ENCODE measurements around the gene SUDS3. TPM values are rescaled to one million over a fixed set of nuclear protein-coding genes. Genes with fewer than 3 reads are reported as not detected.

SUDS3 gene
- polyA plus RNA-seq, 1 donor (not counting 4 experiments of a cell fraction or from before 2014, with no cell fraction given), result 32.4 TPM

DNA sequence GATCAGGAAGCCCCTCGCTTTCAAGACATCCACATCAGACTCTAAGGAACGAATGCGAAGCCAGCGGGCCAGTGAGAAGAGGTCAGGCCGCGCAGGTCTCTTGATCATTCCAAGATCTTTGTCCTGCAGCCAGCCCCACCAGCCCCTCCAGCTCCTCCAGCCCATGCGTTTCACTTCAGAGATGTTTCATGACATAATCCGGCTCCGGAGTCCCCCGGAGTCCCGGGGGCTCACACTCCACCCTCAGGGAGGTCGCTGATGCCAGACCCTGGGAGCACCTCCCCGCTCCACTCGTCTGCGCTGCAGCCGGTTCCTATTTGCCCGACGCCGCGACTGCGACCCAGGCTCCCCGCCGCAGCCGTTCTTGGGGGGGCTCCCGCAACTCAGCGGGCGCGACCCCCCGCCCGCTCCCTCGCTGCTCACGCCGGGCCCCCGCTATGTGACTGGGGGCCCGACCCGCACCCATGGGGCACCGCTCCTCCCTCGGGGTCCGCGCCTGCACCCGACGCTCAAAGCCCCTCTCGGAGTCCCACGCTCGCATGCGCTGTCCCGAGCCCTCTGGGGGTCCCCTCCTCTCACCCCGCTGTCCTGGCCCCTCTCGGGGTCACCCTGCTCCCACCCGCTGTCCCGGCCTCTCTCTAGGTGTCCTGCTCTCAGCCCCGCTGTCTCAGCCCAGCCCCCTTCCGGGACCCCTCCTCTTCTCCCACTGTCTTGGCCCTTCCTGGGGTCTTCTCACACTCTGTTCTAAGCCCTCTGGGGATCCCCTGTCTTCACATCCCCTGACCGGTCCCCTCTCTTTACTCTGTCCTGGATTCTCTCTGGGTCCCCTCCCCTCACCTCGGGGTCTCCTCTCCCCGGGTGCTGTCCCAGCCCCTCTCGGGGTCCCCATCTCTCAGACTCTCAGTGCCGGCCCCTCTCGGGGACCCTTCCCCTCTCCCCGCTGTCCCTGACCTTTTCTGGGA is 4.8 kb upstream of the SUDS3 start:
- Histone ChIP-seq H3K4me2 (ENCODE audit: control insufficient read depth, extremely low read depth, insufficient read depth, low read depth, low read length) (peak overlapping the region; percentile 80), H4K20me1 (ENCODE audit: control insufficient read depth, extremely low read depth, insufficient read depth, low read length) (no peaks in the 10 kb centered on the region), H3K4me1 (ENCODE audit: control insufficient read depth, extremely low read depth, insufficient read depth, low read length) (peaks cover 27% of the 10 kb centered on the region), H3K9me1 (ENCODE audit: control insufficient read depth, extremely low read depth, insufficient read depth, low read length) (no peaks in the 10 kb centered on the region), H3K9ac (ENCODE audit: control insufficient read depth, extremely low read depth, insufficient read depth, low read length) (peak overlapping the region; percentile 85), H3K79me2 (ENCODE audit: control insufficient read depth, insufficient read depth, low read length) (peaks cover 62% of the 10 kb centered on the region), H3K36me3 (ENCODE audit: control insufficient read depth in 2 of 2, extremely low read depth in 1 of 2, insufficient read depth in 2 of 2, low read length in 2 of 2) (no peaks in the 10 kb centered on the region), H2AFZ (ENCODE audit: control insufficient read depth, low read length) (no peak overlapping the region), H3K4me3 (ENCODE audit: control insufficient read depth in 2 of 3, extremely low read depth in 1 of 3, insufficient read depth in 2 of 3, low read depth in 1 of 3, low read length in 3 of 3) (peak overlapping the region; percentile 87 to 97 (median 91)), H3K27me3 (ENCODE audit: control insufficient read depth, extremely low read depth, insufficient read depth, low read length) (no peaks in the 10 kb centered on the region), H3K27ac (ENCODE audit: control insufficient read depth, insufficient read depth, low read length) (peak overlapping the region; percentile 66), H3K9me3 (ENCODE audit: control insufficient read depth, low read depth, low read length) (no peaks in the 10 kb centered on the region)
- FAIRE-seq, result no peak
- DNase-seq (ENCODE audit: low read depth, low spot score), result no peak
- dilution Hi-C loops (cut with MboI; ENCODE audit: extremely low pct_ligation_motif_present, low sequenced_read_pairs), result no loop called here
- TF ChIP-seq, protein P1, sequence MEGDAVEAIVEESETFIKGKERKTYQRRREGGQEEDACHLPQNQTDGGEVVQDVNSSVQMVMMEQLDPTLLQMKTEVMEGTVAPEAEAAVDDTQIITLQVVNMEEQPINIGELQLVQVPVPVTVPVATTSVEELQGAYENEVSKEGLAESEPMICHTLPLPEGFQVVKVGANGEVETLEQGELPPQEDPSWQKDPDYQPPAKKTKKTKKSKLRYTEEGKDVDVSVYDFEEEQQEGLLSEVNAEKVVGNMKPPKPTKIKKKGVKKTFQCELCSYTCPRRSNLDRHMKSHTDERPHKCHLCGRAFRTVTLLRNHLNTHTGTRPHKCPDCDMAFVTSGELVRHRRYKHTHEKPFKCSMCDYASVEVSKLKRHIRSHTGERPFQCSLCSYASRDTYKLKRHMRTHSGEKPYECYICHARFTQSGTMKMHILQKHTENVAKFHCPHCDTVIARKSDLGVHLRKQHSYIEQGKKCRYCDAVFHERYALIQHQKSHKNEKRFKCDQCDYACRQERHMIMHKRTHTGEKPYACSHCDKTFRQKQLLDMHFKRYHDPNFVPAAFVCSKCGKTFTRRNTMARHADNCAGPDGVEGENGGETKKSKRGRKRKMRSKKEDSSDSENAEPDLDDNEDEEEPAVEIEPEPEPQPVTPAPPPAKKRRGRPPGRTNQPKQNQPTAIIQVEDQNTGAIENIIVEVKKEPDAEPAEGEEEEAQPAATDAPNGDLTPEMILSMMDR (optimal IDR thresholded peaks at IDR 0.05 in 1 of 3, IDR thresholded peaks at IDR 0.05 in 1 of 3, conservative IDR thresholded peaks at IDR 0.05 in 1 of 3; ENCODE audit: extremely low read depth in 1 of 3, insufficient read depth in 2 of 3, low read length in 3 of 3), result no peak
- TF ChIP-seq EZH2 (IDR thresholded peaks at IDR 0.05; ENCODE audit: low read length), result no peak

DNA sequence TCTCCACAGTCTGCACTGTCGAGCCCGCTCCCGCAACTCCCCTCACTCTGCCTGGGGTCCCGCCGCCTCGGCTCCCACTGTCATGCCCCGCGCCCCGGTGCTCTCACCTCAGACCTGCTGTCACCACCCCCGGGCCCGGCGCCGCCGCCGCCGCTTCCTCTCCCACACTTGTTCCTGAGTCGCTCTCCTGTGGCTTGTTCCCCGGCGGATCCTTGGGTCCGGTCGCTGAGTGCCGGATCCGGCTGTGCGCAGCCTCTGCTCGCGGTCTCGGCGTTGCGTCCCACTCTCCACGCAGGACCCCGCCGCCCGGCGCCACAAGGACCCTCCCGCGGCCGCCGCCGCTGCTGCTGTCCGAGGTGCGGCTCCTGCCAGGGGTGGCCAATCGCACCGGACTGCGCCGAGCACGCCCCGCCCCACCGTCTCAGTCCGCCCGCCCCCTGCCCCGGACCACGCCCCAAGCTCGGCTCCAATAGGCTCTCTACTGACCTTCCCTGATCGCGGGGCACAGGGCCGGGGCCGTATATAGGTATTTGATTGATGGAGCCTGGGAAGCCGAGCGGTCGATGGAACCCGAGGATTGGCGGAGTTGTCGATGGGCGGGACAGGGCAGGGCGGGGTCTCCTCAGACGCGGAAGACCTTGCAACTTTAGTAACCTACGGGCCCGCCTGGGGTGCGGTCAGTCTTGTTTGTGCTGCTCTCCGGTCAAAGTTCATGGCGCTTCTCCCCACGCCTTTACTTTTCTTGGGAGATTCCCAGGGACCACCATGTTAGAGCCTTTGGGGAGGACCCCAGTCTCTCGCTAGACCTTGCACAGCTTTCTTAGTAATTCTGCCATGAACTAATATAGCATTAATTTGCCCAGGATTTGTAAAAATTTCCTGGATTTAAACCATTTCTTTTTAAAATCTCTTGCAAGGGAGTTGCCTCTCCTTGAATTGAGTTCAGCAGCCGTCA is 3.5 kb upstream of the SUDS3 start, which contains the start of gene TAOK3:
Gene TAOK3, minus strand, starts transcription at position 367 of the 955 bp plus-strand sequence. CDS start 117,340 bp downstream, outside the sequence.
- Histone ChIP-seq H3K27ac (ENCODE audit: control insufficient read depth, insufficient read depth, low read length) (peak within 1 kb of the TSS; percentile 81), H3K9me3 (ENCODE audit: control insufficient read depth, low read depth, low read length) (no peaks in the 10 kb centered on the region), H3K4me3 (ENCODE audit: control insufficient read depth in 2 of 3, extremely low read depth in 1 of 3, insufficient read depth in 2 of 3, low read depth in 1 of 3, low read length in 3 of 3) (peak within 1 kb of the TSS; percentile 89 to 97 (median 91)), H3K36me3 (ENCODE audit: control insufficient read depth in 2 of 2, extremely low read depth in 1 of 2, insufficient read depth in 2 of 2, low read length in 2 of 2) (no peaks in the 10 kb centered on the region), H3K27me3 (ENCODE audit: control insufficient read depth, extremely low read depth, insufficient read depth, low read length) (no peaks in the 10 kb centered on the region), H3K4me2 (ENCODE audit: control insufficient read depth, extremely low read depth, insufficient read depth, low read depth, low read length) (peak within 1 kb of the TSS; percentile 80), H3K9ac (ENCODE audit: control insufficient read depth, extremely low read depth, insufficient read depth, low read length) (peak within 1 kb of the TSS; percentile 85), H2AFZ (ENCODE audit: control insufficient read depth, low read length) (peak within 1 kb of the TSS; percentile 83), H4K20me1 (ENCODE audit: control insufficient read depth, extremely low read depth, insufficient read depth, low read length) (peaks cover 3% of the 10 kb centered on the region), H3K9me1 (ENCODE audit: control insufficient read depth, extremely low read depth, insufficient read depth, low read length) (no peaks in the 10 kb centered on the region), H3K79me2 (ENCODE audit: control insufficient read depth, insufficient read depth, low read length) (peaks cover 64% of the 10 kb centered on the region), H3K4me1 (ENCODE audit: control insufficient read depth, extremely low read depth, insufficient read depth, low read length) (peaks cover 33% of the 10 kb centered on the region)
- dilution Hi-C loops (cut with MboI; ENCODE audit: extremely low pct_ligation_motif_present, low sequenced_read_pairs), result no loop called here
- DNase-seq (ENCODE audit: low read depth, low spot score), result peak; percentile 78
- FAIRE-seq, result no peak
- TF ChIP-seq, protein P1 (optimal IDR thresholded peaks at IDR 0.05 in 1 of 3, IDR thresholded peaks at IDR 0.05 in 1 of 3, conservative IDR thresholded peaks at IDR 0.05 in 1 of 3; ENCODE audit: extremely low read depth in 1 of 3, insufficient read depth in 2 of 3, low read length in 3 of 3), result no peak
- TF ChIP-seq EZH2 (IDR thresholded peaks at IDR 0.05; ENCODE audit: low read length), result no peak

Measured in keratinocyte (primary cell).